Heart right ventricle (tissue), 16 donors: ENCODE data around the gene MACROD2. TPM values are rescaled to one million over a fixed set of nuclear protein-coding genes. Genes with fewer than 3 reads are reported as not detected.

Source experiments
- ATAC-seq, 8 donors: fragments of 200-7000 bp; cut with Tn5 transposase; one replicate each; pipeline ENCODE4 v1.9.1; 2020; ENCODE audit warnings: mild to moderate bottlenecking in 8 of 8, moderate library complexity in 8 of 8, moderate number of reproducible peaks in 1 of 8
- DNase-seq, 2 donors: peaks; one replicate each; pipeline ENCODE4 v3.0.0-alpha.2; 2020
- H3K27ac ChIP-seq, 10 donors: fragments of 200-600 bp; sonication (generic) in 2 of 10; one replicate each; pipeline versions ENCODE4 v1.5.0 to v1.8.0; 2020 to 2022; ENCODE audit warnings: mild to moderate bottlenecking in 3 of 10
- H3K27me3 ChIP-seq, 7 donors: fragments of 200-600 bp; one replicate each; pipeline ENCODE4 v1.8.0; 2021 to 2022; ENCODE audit warnings: mild to moderate bottlenecking in 2 of 7
- H3K36me3 ChIP-seq, 9 donors: fragments of 200-600 bp; sonication (generic) in 1 of 9; one replicate each; pipeline versions ENCODE4 v1.5.0 to v1.8.0; 2020 to 2022; ENCODE audit warnings: mild to moderate bottlenecking in 2 of 9
- H3K4me1 ChIP-seq, 9 donors: fragments of 200-600 bp; sonication (generic) in 1 of 9; one replicate each; pipeline versions ENCODE4 v1.5.0 to v1.8.0; 2020 to 2022; ENCODE audit warnings: mild to moderate bottlenecking in 4 of 9
- H3K4me3 ChIP-seq, 10 donors: fragments of 200-600 bp; sonication (generic) in 2 of 10; one replicate each; pipeline versions ENCODE4 v1.5.0 to v1.8.0; 2020 to 2022; ENCODE audit warnings: mild to moderate bottlenecking in 7 of 10, moderate library complexity in 2 of 10
- H3K9me3 ChIP-seq, 11 donors: fragments of 200-600 bp in 10 of 11; sonication (generic) in 2 of 11; one replicate each; pipeline versions ENCODE4 v1.5.0 to v1.8.0; 2013 to 2022; ENCODE audit warnings: mild to moderate bottlenecking in 2 of 11, control low read depth in 1 of 11, moderate library complexity in 1 of 11
- WGBS, 2 donors: extraction: QIAGEN DNeasy Blood & Tissue Kit; methylation state at CpG; one replicate each; pipeline ENCODE4 v1.1.7; 2013; ENCODE audit warnings: inconsistent platforms in 1 of 2; 5-methylcytosine and 5-hydroxymethylcytosine counted together
- intact Hi-C, 10 donors: fragments of 100-400 bp; cut with DNase I; formaldehyde crosslinking; loops; one replicate each; pipeline versions ENCODE4 v1.11.1 to v1.14.2; 2022
- polyA plus RNA-seq, 2 donors: library from polyadenylated mRNA; stranded (reverse); fragments of 200-250 nt; gene quantifications; one replicate each; pipeline ENCODE4 v1.2.3, GENCODE V29; 2013
- total RNA-seq, 10 donors: library from RNA; stranded (reverse); fragmentation: NEBNext Ultra II Directional in 3 of 10; extraction: Animal tissue kit (Norgen Biotek cat#: 25700) in 3 of 10; gene quantifications; one replicate each; pipeline versions ENCODE4 v1.2.1 to v1.2.4, GENCODE V29; 2021 to 2023
- TF ChIP-seq, protein P1 (sequence below), 9 donors: fragments of 200-600 bp; sonication (generic) in 2 of 9; IDR thresholded peaks; one replicate each; pipeline versions ENCODE4 v1.5.0 to v1.8.0; 2021 to 2022; ENCODE audit warnings: antibody characterized with exemption in 9 of 9, mild to moderate bottlenecking in 5 of 9, moderate library complexity in 1 of 9
- donor health status: Arrhythmogenic right ventricular cardiomyopathy.
- donor health status: ischemic (EF 13 %, LVEDD 7.1; RV severe dilation, severe dysfunction).
- donor health status: healthy with polysubstance abuse.
- donor health status: DM: no; HTN: yes; CAD: no.
- donor health status: DM: no; HTN: no; CAD: no.
- donor health status: ischemic (EF 25% LVEDD 6.9; RV normal size, moderate dysfunction).
- donor health status: ischemic (EF 25% LVEDD 5.7; RV mildly dilated, moderate dysfunction).
- donor health status: healthy.
- donor health status: DM: yes; HTN: yes; CAD: no.
- donor health status: Ischemic cardiomyopathy.
- donor health status: ischemic (EF 35%, LVEDD 5.7; RV mildly dilated, moderate dysfunction).
- donor health status: nonischemic (EF 11% LVEDD 7.7; RV severe dilation, severe dysfunction).
- donor health status: DM: yes; HTN: yes; CAD: no.
- donor health status: PGD.
- donor health status: ischemic (EF 29% LVEDD 5.4; RV normal size, mild dysfunction).
- donor health status: nonischemic (EF 23%, LVEDD 6.1; RV moderate dilation, normal function).

MACROD2 gene
- total and polyA plus RNA-seq, 12 donors, result 0.28 to 6.4 (median 4.1) TPM

DNA sequence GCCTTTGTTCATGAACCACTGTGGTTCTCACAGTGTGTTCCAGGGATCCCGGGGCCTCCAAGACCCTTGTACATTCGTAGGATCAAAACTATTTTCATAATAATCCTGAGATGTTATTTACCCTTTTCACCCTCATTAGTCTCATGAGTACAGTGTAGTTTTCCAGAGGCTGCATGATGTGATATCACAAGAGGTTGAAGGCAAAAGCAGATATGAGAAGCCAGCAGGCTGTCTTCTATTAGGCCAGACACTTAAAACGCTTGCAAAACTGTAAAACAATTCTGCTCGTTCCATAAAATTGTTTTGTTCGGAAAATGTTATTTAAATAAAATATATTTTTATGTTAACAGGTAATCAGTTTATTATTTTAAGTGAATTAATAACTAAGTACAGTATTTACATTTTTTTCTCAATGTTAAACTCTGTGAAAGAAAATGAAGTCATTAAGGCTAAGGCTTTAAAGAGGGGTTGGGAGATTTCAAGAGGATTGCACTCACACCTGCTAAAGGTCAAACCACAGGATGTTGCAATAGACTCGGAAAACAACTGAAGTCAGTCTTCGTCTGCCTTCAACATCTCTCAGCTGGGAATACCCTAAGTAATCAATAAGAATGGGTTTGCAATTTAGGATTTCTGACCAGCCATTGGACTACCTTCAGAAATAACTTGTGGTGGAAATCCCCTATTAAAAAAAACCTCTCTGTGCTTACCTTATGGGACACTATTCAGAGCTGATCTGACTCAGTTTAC lies 2103.7 kb downstream of the MACROD2 start:
- WGBS, 2 donors, result 65 to 66% methylated on average over 7 of the region's 7 CpGs
- ATAC-seq (no peak), DNase-seq (no peak)
- TF ChIP-seq, protein P1, sequence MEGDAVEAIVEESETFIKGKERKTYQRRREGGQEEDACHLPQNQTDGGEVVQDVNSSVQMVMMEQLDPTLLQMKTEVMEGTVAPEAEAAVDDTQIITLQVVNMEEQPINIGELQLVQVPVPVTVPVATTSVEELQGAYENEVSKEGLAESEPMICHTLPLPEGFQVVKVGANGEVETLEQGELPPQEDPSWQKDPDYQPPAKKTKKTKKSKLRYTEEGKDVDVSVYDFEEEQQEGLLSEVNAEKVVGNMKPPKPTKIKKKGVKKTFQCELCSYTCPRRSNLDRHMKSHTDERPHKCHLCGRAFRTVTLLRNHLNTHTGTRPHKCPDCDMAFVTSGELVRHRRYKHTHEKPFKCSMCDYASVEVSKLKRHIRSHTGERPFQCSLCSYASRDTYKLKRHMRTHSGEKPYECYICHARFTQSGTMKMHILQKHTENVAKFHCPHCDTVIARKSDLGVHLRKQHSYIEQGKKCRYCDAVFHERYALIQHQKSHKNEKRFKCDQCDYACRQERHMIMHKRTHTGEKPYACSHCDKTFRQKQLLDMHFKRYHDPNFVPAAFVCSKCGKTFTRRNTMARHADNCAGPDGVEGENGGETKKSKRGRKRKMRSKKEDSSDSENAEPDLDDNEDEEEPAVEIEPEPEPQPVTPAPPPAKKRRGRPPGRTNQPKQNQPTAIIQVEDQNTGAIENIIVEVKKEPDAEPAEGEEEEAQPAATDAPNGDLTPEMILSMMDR (IDR thresholded peaks at IDR 0.05), result no peak
- Histone ChIP-seq H3K4me1 (peaks cover 0 to 3% (median 0%) of the 10 kb centered on the region in 9 donors), H3K27ac (no peak overlapping the region), H3K9me3 (peaks cover 0 to 3% (median 0%) of the 10 kb centered on the region in 11 donors), H3K27me3 (peaks cover 0 to 4% (median 0%) of the 10 kb centered on the region in 7 donors), H3K4me3 (no peak overlapping the region), H3K36me3 (no peaks in the 10 kb centered on the region)
- intact Hi-C loops, result no loop called here

DNA sequence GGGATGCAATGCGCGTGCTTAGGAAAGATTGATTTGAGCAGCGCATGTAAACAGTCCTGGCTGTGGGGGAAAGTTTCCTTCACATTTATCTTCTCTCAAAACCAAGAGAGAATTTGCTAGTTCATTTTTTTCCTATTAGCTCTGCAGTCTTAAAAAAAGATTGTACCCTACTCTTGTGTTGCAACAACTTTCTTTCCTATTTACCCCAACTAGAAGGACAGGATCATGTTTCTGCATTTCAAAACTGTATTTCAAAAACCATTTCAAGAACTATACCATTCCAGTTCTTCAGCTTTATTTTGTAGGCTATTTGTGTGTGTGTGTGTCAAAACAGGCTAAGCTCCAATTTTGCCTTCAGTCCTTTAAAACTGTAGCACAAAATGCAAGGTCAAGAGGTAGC lies 2104.8 kb downstream of the MACROD2 start:
- Histone ChIP-seq H3K4me3 (no peak overlapping the region), H3K36me3 (no peaks in the 10 kb centered on the region), H3K9me3 (no peaks in the 10 kb centered on the region), H3K27ac (no peak overlapping the region), H3K27me3 (peaks cover 0 to 4% (median 0%) of the 10 kb centered on the region in 7 donors), H3K4me1 (peaks cover 0 to 3% (median 0%) of the 10 kb centered on the region in 9 donors)
- DNase-seq, result no peak
- WGBS, 2 donors, result 91 to 97% methylated on average over 3 of the region's 3 CpGs
- intact Hi-C loops, result no loop called here
- TF ChIP-seq, protein P1 (IDR thresholded peaks at IDR 0.05), result no peak
- no peak for ATAC-seq

DNA sequence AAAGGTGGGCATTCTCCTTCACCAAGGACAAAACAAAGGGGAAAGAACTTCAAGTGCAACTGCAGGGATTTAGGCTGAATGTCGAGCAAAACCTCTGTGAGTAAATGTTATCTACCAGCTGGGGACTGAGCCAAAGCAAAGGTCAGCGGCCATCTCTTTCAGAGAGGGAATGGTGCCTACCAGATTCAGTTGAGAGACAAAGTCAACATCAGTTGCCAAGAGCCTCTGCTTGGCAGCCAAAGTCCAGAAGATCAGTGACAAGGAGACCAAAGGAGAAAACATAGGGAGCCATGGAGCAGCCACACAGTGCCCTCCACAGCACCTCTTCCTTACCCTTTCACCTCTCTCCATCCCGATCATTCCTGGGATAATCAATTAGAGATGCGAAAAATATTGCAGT lies 2105.5 kb downstream of the MACROD2 start:
- TF ChIP-seq, protein P1 (IDR thresholded peaks at IDR 0.05), result no peak
- H3K27ac ChIP-seq, result no peak overlapping the region
- ATAC-seq (peak in 1 of 8 donors; percentile 42), DNase-seq (no peak)
- H3K4me3 ChIP-seq, result no peak overlapping the region
- peaks cover 0 to 4% (median 0%) of the 10 kb centered on the region in 7 donors for H3K27me3 ChIP-seq
- peaks cover 0 to 3% (median 0%) of the 10 kb centered on the region in 9 donors for H3K4me1 ChIP-seq
- 62 to 77% methylated on average over 4 of the region's 4 CpGs for WGBS, 2 donors
- no peaks in the 10 kb centered on the region for H3K36me3 ChIP-seq
- H3K9me3 ChIP-seq, result peaks cover 0 to 4% (median 0%) of the 10 kb centered on the region in 11 donors
- intact Hi-C loops, result no loop called here

Other genes starting within 250 kb of the MACROD2 start
- 10 to 100 TPM in 9 of 10 donors, 1 to 10 TPM in 1; 9.9 to 16.4 (median 13.5) TPM for gene ESF1, start 210.6 kb upstream of the MACROD2 start, total RNA-seq
- 10 to 100 TPM in 1 of 2 donors, 1 to 10 TPM in 1; 5.9 to 23.1 TPM for gene ESF1, start 210.6 kb upstream of the MACROD2 start, polyA plus RNA-seq
- 10 to 100 TPM; 47.4 to 83.4 (median 66.3) TPM for gene NDUFAF5, start 210.5 kb upstream of the MACROD2 start, total RNA-seq
- 100 to 1,000 TPM in 1 of 2 donors, 10 to 100 TPM in 1; 42.0 to 112 TPM for gene NDUFAF5, start 210.5 kb upstream of the MACROD2 start, polyA plus RNA-seq
- gene SEL1L2, start 4.9 kb upstream of the MACROD2 start, total RNA-seq, result 1 to 10 TPM in 4 of 10 donors, under 1 TPM in 5, not detected in 1; 0.46 to 3.8 (median 0.94) TPM
- 1 to 10 TPM in 1 of 2 donors, under 1 TPM in 1; 0.95 to 5.8 TPM for gene SEL1L2, start 4.9 kb upstream of the MACROD2 start, polyA plus RNA-seq